T-cell (primary cell): ENCODE measurements around the gene NIPAL3. TPM values are rescaled to one million over a fixed set of nuclear protein-coding genes. Genes with fewer than 3 reads are reported as not detected.

ENCODE experiments used
- ATAC-seq, 4 experiments: fragments of 200-7000 bp in 3 of 4; fragments of 150-1000 bp in 1 of 4; cut with Tn5 transposase; replicated peaks in 1 of 4; 1 replicate in 3 of 4; 2 replicates in 1 of 4; pipeline ENCODE4 v1.10.0; 2021; ENCODE audit warnings: moderate library complexity in 3 of 4, mild to moderate bottlenecking in 2 of 4, moderate number of reproducible peaks in 1 of 4
- CTCF ChIA-PET, 2 donors: fragments of 300-600 bp; sonication (Branson Sonifier 250); formaldehyde crosslinking; loops; one replicate each; lab custom pipeline; 2022; ENCODE audit warnings: antibody characterized with exemption in 2 of 2; lab: Charles Lee
- POLR2A ChIA-PET, 2 donors: fragments of 300-600 bp; sonication (Branson Sonifier 250); formaldehyde crosslinking; loops; one replicate each; lab custom pipeline; 2022; ENCODE audit warnings: antibody characterized with exemption in 2 of 2; lab: Charles Lee
- DNase-seq, 35 experiments: peaks; one replicate each; pipeline versions ENCODE4 v3.0.0 to v3.0.0-alpha.2; 2013 to 2023
- H3K27ac ChIP-seq: one replicate; pipeline ENCODE4 v1.5.1; 2013; ENCODE audit warnings: low read length
- H3K27me3 ChIP-seq, 2 experiments: replicated peaks in 1 of 2; 1 replicate in 1 of 2; 2 replicates in 1 of 2; pipeline versions ENCODE4 v1.6.1 to v1.7.0; 2013; ENCODE audit warnings: low read length in 1 of 2, mixed read lengths in 1 of 2; ENCODE audit not compliant: control insufficient read depth in 2 of 2, insufficient read depth in 2 of 2; ENCODE audit errors: extremely low read depth in 1 of 2
- H3K36me3 ChIP-seq, 2 donors: 1 replicate in 1 of 2; 2 replicates in 1 of 2; pipeline versions ENCODE4 v1.6.1 to v1.7.0; 2013; ENCODE audit warnings: low read length in 1 of 2; ENCODE audit not compliant: control insufficient read depth in 2 of 2, insufficient read depth in 1 of 2; ENCODE audit errors: extremely low read depth in 1 of 2
- H3K4me1 ChIP-seq, 2 experiments: 1 replicate in 1 of 2; 2 replicates in 1 of 2; pipeline versions ENCODE4 v1.6.1 to v1.7.0; 2013; ENCODE audit warnings: low read length in 2 of 2, mixed read lengths in 1 of 2; ENCODE audit not compliant: insufficient read depth in 2 of 2, control insufficient read depth in 1 of 2; ENCODE audit errors: extremely low read depth in 1 of 2
- H3K4me3 ChIP-seq, 2 donors: 1 replicate in 1 of 2; 2 replicates in 1 of 2; pipeline versions ENCODE4 v1.5.1 to v1.7.0; 2013; ENCODE audit warnings: mild to moderate bottlenecking in 2 of 2, low read length in 1 of 2, moderate library complexity in 1 of 2; ENCODE audit not compliant: control insufficient read depth in 1 of 2; ENCODE audit errors: extremely low read depth in 1 of 2
- H3K9me3 ChIP-seq: 2 replicates; pipeline ENCODE4 v1.7.0; 2013
- H3K27ac Mint-ChIP-seq, 2 donors: one replicate each; pipeline ENCODE4 v1.8.0; 2020 to 2021; ENCODE audit warnings: mild to moderate bottlenecking in 2 of 2, mixed read lengths in 2 of 2
- H3K27me3 Mint-ChIP-seq, 2 donors: one replicate each; pipeline ENCODE4 v1.8.0; 2021 to 2022; ENCODE audit warnings: mixed read lengths in 2 of 2
- H3K36me3 Mint-ChIP-seq: one replicate; pipeline ENCODE4 v1.8.0; 2021; ENCODE audit warnings: mixed read lengths
- H3K4me1 Mint-ChIP-seq, 3 donors: one replicate each; pipeline ENCODE4 v1.8.0; 2020 to 2022; ENCODE audit warnings: mixed read lengths in 3 of 3, mild to moderate bottlenecking in 1 of 3
- H3K4me3 Mint-ChIP-seq, 3 donors: one replicate each; pipeline ENCODE4 v1.8.0; 2020 to 2022; ENCODE audit warnings: mild to moderate bottlenecking in 3 of 3, mixed read lengths in 3 of 3, moderate library complexity in 3 of 3
- H3K9me3 Mint-ChIP-seq, 3 donors: one replicate each; pipeline ENCODE4 v1.8.0; 2020 to 2022; ENCODE audit warnings: mixed read lengths in 3 of 3
- WGBS: methylation state at CpG from one replicate; pipeline ENCODE4 v1.1.5; 2013; ENCODE audit warnings: missing lambda C conversion rate; ENCODE audit not compliant: insufficient coverage; 5-methylcytosine and 5-hydroxymethylcytosine counted together
- total RNA-seq, 35 experiments: library from RNA in 6 of 35; stranded (reverse) in 6 of 35; fragments of 120-200 nt in 1 of 35; gene quantifications; one replicate each; pipeline versions ENCODE4 v1.2.1 to v1.2.4 and lab custom pipeline; 2013 to 2026

NIPAL3 gene
- total RNA-seq, 5 donors from 2014 or later (not counting 1 experiment from before 2014, with no cell fraction given): 49.0 to 71.4 (median 59.7) TPM

DNA sequence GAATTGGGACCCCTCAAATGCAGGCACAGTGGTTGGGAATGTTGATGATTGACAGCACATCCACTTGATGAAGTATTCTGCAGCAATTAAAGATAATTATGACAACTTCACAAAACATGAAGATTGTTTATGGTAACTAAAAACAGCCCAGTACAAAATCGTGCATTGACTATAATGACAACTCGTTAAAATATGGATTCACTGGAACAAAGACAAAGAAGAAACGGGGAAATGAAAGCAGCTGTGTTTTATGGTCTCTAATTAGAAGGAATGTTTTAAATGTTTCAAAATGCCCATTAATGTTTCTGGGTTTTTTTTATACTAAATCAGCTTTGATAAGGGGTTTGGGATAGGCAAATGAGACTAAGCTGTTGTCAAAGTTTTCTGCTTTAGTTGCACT lies 36.1 kb downstream of the NIPAL3 start:
- Mint-ChIP-seq H3K27ac (no peak overlapping the region), H3K27me3 (no peaks in the 10 kb centered on the region), H3K9me3 (no peaks in the 10 kb centered on the region), H3K4me3 (no peak overlapping the region), H3K36me3 (peaks cover 74% of the 10 kb centered on the region), H3K4me1 (peaks cover 0 to 10% (median under 1%) of the 10 kb centered on the region in 3 donors)
- Histone ChIP-seq H3K27ac (no peak overlapping the region), H3K4me1 (no peaks in the 10 kb centered on the region), H3K36me3 (peaks cover 19 to 89% of the 10 kb centered on the region in 2 donors), H3K27me3 (no peaks in the 10 kb centered on the region), H3K4me3 (no peak overlapping the region), H3K9me3 (no peaks in the 10 kb centered on the region)
- POLR2A ChIA-PET: interaction anchor here (0.5 to 0.7 kb wide), 2 partner anchors 30 to 35 kb away, joined by 3 read pairs; no protein-coding TSS in a partner anchor
- no peak for ATAC-seq
- WGBS: 100% methylated on average over 2 of the region's 3 CpGs
- no peak for DNase-seq
- CTCF ChIA-PET: no interaction called here

DNA sequence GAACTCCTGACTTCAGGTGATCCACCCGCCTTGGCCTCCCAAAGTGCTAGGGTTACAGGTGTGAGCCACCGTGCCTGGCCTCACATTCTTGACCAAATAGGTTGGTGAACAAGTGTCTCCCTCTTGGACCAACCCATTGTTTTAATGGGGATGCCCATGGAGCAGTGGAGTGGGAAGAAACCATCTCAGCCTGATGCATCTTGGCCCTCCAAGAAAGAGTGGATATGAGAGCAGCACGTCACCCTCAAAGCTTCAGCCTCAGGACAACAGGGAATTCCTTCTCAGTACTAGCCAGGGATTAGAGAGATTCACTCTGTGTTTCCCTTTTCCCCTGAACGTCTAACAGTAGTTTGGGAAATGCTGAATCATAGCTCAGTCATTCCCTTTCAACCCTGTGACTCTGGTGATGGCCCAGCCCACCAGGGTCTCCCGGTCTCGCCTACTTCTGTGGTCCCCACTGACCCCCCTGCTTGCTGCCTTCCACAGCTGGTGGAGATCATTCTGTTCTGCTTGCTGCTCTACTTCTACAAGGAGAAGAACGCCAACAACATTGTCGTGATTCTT lies 37.4 kb downstream of the NIPAL3 start:
- H3K36me3 ChIP-seq: peaks cover 18 to 90% of the 10 kb centered on the region in 2 donors
- no peaks in the 10 kb centered on the region for H3K9me3 Mint-ChIP-seq
- DNase-seq (no peak), ATAC-seq (no peak)
- H3K4me3 ChIP-seq: no peak overlapping the region
- H3K27ac ChIP-seq: no peak overlapping the region
- no peaks in the 10 kb centered on the region for H3K4me1 ChIP-seq
- peaks cover 0 to 10% (median 0%) of the 10 kb centered on the region in 3 donors for H3K4me1 Mint-ChIP-seq
- 95% methylated on average over 6 of the region's 8 CpGs for WGBS
- H3K27me3 ChIP-seq: no peaks in the 10 kb centered on the region
- CTCF ChIA-PET: interaction anchor here in 1 of 2 donors (0.6 kb wide), 1 partner anchor 223 kb away, joined by 7 read pairs; no protein-coding TSS in a partner anchor
- H3K36me3 Mint-ChIP-seq: peaks cover 72% of the 10 kb centered on the region
- no peaks in the 10 kb centered on the region for H3K9me3 ChIP-seq
- no peak overlapping the region for H3K27ac Mint-ChIP-seq
- no peaks in the 10 kb centered on the region for H3K27me3 Mint-ChIP-seq
- POLR2A ChIA-PET: interaction anchor here in 1 of 2 donors (0.7 kb wide), 1 partner anchor 279 kb away, joined by 6 read pairs; no protein-coding TSS in a partner anchor
- H3K4me3 Mint-ChIP-seq: no peak overlapping the region

DNA sequence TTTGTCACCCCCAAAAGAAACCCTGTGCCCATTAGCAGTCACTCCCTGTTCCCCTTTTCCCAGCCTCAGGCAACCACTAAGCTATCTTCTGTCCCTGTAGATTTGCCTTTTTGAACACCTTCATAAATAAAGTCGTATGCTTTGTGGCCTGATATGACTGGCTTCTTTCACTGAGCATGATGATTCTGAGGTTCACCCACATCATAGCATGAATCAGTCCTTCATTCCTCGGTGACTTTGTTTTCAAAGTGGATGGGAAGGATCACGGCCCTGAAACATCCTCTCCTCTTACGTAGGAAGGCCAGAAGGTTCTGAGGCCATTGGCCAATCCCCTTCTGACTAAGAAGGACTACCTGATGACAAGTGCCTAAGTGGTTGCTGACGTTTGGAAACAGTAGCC lies 39.1 kb downstream of the NIPAL3 start:
- no peaks in the 10 kb centered on the region for H3K27me3 ChIP-seq
- peak overlapping the region in 1 of 2 donors; percentile 32 for H3K27ac Mint-ChIP-seq
- H3K4me3 ChIP-seq: no peak overlapping the region
- H3K9me3 ChIP-seq: no peaks in the 10 kb centered on the region
- no peaks in the 10 kb centered on the region for H3K9me3 Mint-ChIP-seq
- H3K36me3 ChIP-seq: peaks cover 14 to 90% of the 10 kb centered on the region in 2 donors
- POLR2A ChIA-PET: no interaction called here
- H3K4me1 ChIP-seq: no peaks in the 10 kb centered on the region
- ATAC-seq: no peak
- no peak overlapping the region for H3K27ac ChIP-seq
- CTCF ChIA-PET: interaction anchor here in 1 of 2 donors (0.9 kb wide), 1 partner anchor 27 kb away, joined by 3 read pairs; no protein-coding TSS in a partner anchor
- peaks cover 0 to 13% (median 0%) of the 10 kb centered on the region in 3 donors for H3K4me1 Mint-ChIP-seq
- DNase-seq: no peak
- peaks cover 75% of the 10 kb centered on the region for H3K36me3 Mint-ChIP-seq
- 100% methylated on average over 1 of the region's 5 CpGs for WGBS
- H3K4me3 Mint-ChIP-seq: no peak overlapping the region
- H3K27me3 Mint-ChIP-seq: no peaks in the 10 kb centered on the region

DNA sequence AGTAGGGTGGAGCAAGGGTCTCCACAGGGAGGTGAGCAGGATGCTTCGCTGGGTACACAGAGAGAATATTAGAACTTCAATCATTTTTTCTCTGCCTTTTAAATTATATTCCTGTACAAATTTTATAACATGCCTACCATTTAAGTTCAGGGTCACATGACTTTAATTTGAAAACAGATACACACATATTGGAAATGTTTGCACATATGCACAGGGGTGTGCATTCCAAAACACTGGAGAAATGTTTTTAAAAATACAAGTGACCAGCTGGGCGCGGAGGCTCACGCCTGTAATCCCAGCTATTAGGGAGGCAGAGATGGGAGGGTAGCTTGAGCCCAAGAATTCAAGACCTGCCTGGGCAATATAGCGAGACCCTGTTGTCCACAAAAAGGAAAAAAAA lies 39.7 kb downstream of the NIPAL3 start:
- DNase-seq (no peak), ATAC-seq (no peak)
- no peaks in the 10 kb centered on the region for H3K27me3 ChIP-seq
- H3K36me3 ChIP-seq: peaks cover 16 to 90% of the 10 kb centered on the region in 2 donors
- no peak overlapping the region for H3K4me3 ChIP-seq
- no peak overlapping the region for H3K27ac ChIP-seq
- H3K4me1 Mint-ChIP-seq: peaks cover 0 to 15% (median 0%) of the 10 kb centered on the region in 3 donors
- POLR2A ChIA-PET: no interaction called here
- CTCF ChIA-PET: no interaction called here
- H3K4me1 ChIP-seq: no peaks in the 10 kb centered on the region
- 100% methylated on average over 1 of the region's 5 CpGs for WGBS
- H3K9me3 Mint-ChIP-seq: no peaks in the 10 kb centered on the region
- no peak overlapping the region for H3K27ac Mint-ChIP-seq
- H3K4me3 Mint-ChIP-seq: no peak overlapping the region
- H3K27me3 Mint-ChIP-seq: no peaks in the 10 kb centered on the region
- H3K36me3 Mint-ChIP-seq: peaks cover 75% of the 10 kb centered on the region
- no peaks in the 10 kb centered on the region for H3K9me3 ChIP-seq

DNA sequence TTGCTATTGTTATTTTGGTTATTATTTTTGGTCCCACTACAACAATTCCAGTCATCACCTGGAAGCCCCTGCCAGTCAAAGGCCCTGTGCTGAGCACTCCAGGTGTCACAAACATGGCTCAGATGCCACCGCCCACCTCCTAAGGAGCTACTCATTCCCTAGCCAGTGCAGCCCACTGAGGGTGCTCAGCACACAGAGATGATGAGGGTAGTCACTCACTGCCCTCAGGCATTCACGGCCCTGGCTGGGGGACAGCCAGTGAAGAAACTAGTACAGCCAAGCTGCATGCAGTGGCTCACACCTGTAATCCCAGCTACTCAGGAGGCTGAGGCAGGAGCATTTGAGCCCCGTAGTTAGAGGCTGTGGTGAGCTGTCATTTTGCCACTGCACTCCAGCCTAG lies 42.3 kb downstream of the NIPAL3 start:
- Histone ChIP-seq H3K4me3 (no peak overlapping the region), H3K9me3 (no peaks in the 10 kb centered on the region), H3K27me3 (no peaks in the 10 kb centered on the region), H3K36me3 (peaks cover 15 to 80% of the 10 kb centered on the region in 2 donors), H3K4me1 (no peaks in the 10 kb centered on the region), H3K27ac (no peak overlapping the region)
- Mint-ChIP-seq H3K4me1 (peaks cover 4 to 11% (median 7%) of the 10 kb centered on the region in 3 donors), H3K27ac (peak overlapping the region in 1 of 2 donors; percentile 44), H3K4me3 (no peak overlapping the region), H3K36me3 (peaks cover 71% of the 10 kb centered on the region), H3K27me3 (no peaks in the 10 kb centered on the region), H3K9me3 (no peaks in the 10 kb centered on the region)
- ChIA-PET POLR2A (no interaction called here), CTCF (interaction anchor here (0.5 to 0.6 kb wide), 2 partner anchors 14 to 54 kb away, joined by 3 to 4 read pairs; no protein-coding TSS in a partner anchor)
- DNase-seq: no peak
- 100% methylated on average over 1 of the region's 3 CpGs for WGBS
- ATAC-seq: no peak

DNA sequence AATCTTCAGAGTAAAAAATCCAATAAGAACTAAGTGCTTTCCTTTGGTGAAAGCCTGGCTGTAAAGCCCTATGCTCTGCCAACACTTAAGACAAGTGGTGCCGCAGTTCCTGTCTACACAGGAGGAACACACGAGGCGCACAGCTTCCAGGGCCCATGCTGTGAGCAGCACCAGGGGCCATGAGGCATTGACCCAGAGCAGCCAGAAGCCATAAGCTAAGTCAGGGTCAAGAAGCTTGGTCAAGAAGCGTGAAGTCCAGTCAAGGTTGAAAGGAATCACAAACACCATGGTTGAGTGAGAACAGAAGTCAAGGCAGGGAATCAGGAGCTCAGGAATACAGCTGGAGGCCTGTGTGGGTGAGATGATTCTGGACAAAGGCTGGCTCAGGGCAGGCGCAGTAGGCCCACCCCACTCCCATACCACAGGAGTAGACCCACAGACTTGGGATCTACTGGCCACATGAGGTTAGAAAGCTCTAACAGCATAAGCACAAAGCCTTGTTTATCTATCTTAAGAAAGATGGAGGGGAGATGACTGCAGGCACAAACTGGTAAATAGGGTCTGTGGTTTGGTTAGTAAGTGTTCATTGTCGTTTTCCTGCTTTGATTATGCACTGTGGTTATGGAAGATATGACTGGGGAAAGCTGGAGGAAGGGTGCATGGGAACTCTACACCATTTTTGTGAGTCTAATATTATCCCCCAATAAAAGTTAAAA lies 44.1 kb downstream of the NIPAL3 start:
- Histone ChIP-seq H3K27me3 (no peaks in the 10 kb centered on the region), H3K36me3 (peaks cover 15 to 74% of the 10 kb centered on the region in 2 donors), H3K27ac (no peak overlapping the region), H3K9me3 (no peaks in the 10 kb centered on the region), H3K4me1 (peaks cover 5 to 7% of the 10 kb centered on the region in 2 experiments), H3K4me3 (no peak overlapping the region)
- H3K4me1 Mint-ChIP-seq: peaks cover 20 to 29% (median 21%) of the 10 kb centered on the region in 3 donors
- ChIA-PET CTCF (interaction anchor here in 1 of 2 donors (1.5 kb wide), 1 partner anchor 44 kb away, joined by 6 read pairs; the partner anchor contains the start of gene NIPAL3), POLR2A (no interaction called here)
- DNase-seq (no peak), ATAC-seq (no peak)
- H3K9me3 Mint-ChIP-seq: no peaks in the 10 kb centered on the region
- H3K36me3 Mint-ChIP-seq: peaks cover 69% of the 10 kb centered on the region
- no peaks in the 10 kb centered on the region for H3K27me3 Mint-ChIP-seq
- WGBS: 93% methylated on average over 4 of the region's 6 CpGs
- no peak overlapping the region for H3K4me3 Mint-ChIP-seq
- H3K27ac Mint-ChIP-seq: peak overlapping the region in 1 of 2 donors; percentile 28
